ENCODE data around the gene P3H3. TPM values are rescaled to one million over a fixed set of nuclear protein-coding genes. Genes with fewer than 3 reads are reported as not detected.

Gene P3H3
- polyA plus RNA-seq, 1 experiment, result 71.6 TPM

GRCh38 chr12:6817098-6817497 is 11.1 kb upstream of the P3H3 start:
- Histone ChIP-seq H3K27me3 (ENCODE audit: control insufficient read depth, insufficient read depth, low read length) (peaks cover 5% of the 10 kb centered on the region), H3K36me3 (ENCODE audit: control insufficient read depth, insufficient read depth, low read length) (no peaks in the 10 kb centered on the region), H3K4me3 (ENCODE audit: low read depth, low read length) (no peak overlapping the region)
- ChIA-PET POLR2A (no interaction called here), CTCF (interaction anchor here (0.9 to 2.0 kb wide), 2 partner anchors 8 to 65 kb away, joined by 4 to 5 read pairs; partner anchors contain the start of gene MLF2)
- no peak for TF ChIP-seq CTCF (IDR thresholded peaks at IDR 0.05; ENCODE audit: insufficient read depth, low read depth, low read length)
- DNase-seq (ENCODE audit: low read depth), result no peak

- ChIA-PET POLR2A (no interaction called here), CTCF (interaction anchor here (0.9 kb wide), 1 partner anchor 7 kb away, joined by 4 read pairs; no protein-coding TSS in a partner anchor)
- DNase-seq (ENCODE audit: low read depth), result no peak
- Histone ChIP-seq H3K36me3 (ENCODE audit: control insufficient read depth, insufficient read depth, low read length) (no peaks in the 10 kb centered on the region), H3K27me3 (ENCODE audit: control insufficient read depth, insufficient read depth, low read length) (peaks cover 9% of the 10 kb centered on the region), H3K4me3 (ENCODE audit: low read depth, low read length) (no peak overlapping the region)
- no peak for TF ChIP-seq CTCF (IDR thresholded peaks at IDR 0.05; ENCODE audit: insufficient read depth, low read depth, low read length)
Measured at GRCh38 chr12:6817662-6818157, 10.5 kb upstream of the P3H3 start.

GRCh38 chr12:6818222-6818621 is 10.0 kb upstream of the P3H3 start:
- Histone ChIP-seq H3K27me3 (ENCODE audit: control insufficient read depth, insufficient read depth, low read length) (peaks cover 9% of the 10 kb centered on the region), H3K36me3 (ENCODE audit: control insufficient read depth, insufficient read depth, low read length) (no peaks in the 10 kb centered on the region), H3K4me3 (ENCODE audit: low read depth, low read length) (no peak overlapping the region)
- ChIA-PET CTCF (no interaction called here), POLR2A (no interaction called here)
- no peak for DNase-seq (ENCODE audit: low read depth)
- no peak for TF ChIP-seq CTCF (IDR thresholded peaks at IDR 0.05; ENCODE audit: insufficient read depth, low read depth, low read length)

- no peaks in the 10 kb centered on the region for H3K36me3 ChIP-seq (ENCODE audit: control insufficient read depth, insufficient read depth, low read length)
- CTCF ChIA-PET, result no interaction called here
- DNase-seq (ENCODE audit: low read depth), result no peak
- no peak for TF ChIP-seq CTCF (IDR thresholded peaks at IDR 0.05; ENCODE audit: insufficient read depth, low read depth, low read length)
- H3K4me3 ChIP-seq (ENCODE audit: low read depth, low read length), result no peak overlapping the region
- peaks cover 9% of the 10 kb centered on the region for H3K27me3 ChIP-seq (ENCODE audit: control insufficient read depth, insufficient read depth, low read length)
- POLR2A ChIA-PET, result no interaction called here
Measured at GRCh38 chr12:6818645-6819044, 9.6 kb upstream of the P3H3 start.

- ChIA-PET CTCF (interaction anchor here (0.9 to 12.9 kb wide), 2 partner anchors 25 to 66 kb away, joined by 3 to 92 read pairs; partner anchors contain the start of gene MLF2), POLR2A (no interaction called here)
Measured at GRCh38 chr12:6819106-6820030, 8.8 kb upstream of the P3H3 start.

More at GRCh38 chr12:6819106-6820030, 8.8 kb upstream of the P3H3 start:
- no peak for DNase-seq (ENCODE audit: low read depth)
- Histone ChIP-seq H3K36me3 (ENCODE audit: control insufficient read depth, insufficient read depth, low read length) (no peaks in the 10 kb centered on the region), H3K4me3 (ENCODE audit: low read depth, low read length) (no peak overlapping the region), H3K27me3 (ENCODE audit: control insufficient read depth, insufficient read depth, low read length) (peaks cover 7% of the 10 kb centered on the region)
- no peak for TF ChIP-seq CTCF (IDR thresholded peaks at IDR 0.05; ENCODE audit: insufficient read depth, low read depth, low read length)

Measured in BJ (cell line).